Measurements from ENCODE around the gene HIF3A. TPM values are rescaled to one million over a fixed set of nuclear protein-coding genes. Genes with fewer than 3 reads are reported as not detected.

HIF3A gene
- total RNA-seq, 1 experiment from 2014 or later: not detected

DNA sequence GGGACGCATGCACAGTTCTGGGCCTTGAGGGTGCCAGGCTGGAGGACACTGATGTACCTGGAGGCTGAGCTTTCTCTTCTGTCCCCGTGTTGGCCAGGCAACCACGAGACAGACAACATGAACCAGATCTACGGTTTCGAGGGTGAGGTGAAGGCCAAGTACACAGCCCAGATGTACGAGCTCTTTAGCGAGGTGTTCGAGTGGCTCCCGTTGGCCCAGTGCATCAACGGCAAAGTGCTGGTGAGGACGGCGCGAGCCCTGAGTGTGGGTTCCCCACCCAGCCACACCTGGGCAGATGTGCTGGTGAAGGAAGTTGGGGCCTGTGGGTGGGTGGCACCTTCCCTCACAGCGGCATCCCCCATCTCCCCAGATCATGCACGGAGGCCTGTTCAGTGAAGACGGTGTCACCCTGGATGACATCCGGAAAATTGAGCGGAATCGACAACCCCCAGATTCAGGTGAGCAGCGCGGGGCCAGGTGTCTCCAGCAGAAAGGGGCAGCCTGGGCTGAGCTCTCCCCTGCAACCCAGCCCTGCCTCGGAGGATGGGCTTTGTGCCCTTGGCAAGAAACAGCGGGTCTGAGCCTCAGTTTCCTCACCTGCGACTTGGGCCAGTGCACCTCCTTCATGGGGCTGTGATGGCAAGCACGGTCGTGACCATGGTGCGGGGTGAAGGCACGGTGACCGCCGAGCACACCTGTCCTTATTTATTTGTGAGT, 90.3 kb downstream of the HIF3A start:
- no TSS peak for BruUV-seq (replicated peaks)
- Histone ChIP-seq H3K4me3 (ENCODE audit: low read depth in 2 of 2, low read length in 2 of 2) (no peak overlapping the region), H3K27me3 (ENCODE audit: control insufficient read depth, insufficient read depth, low read length) (no peaks in the 10 kb centered on the region), H3K36me3 (ENCODE audit: control insufficient read depth, insufficient read depth, low read length) (0 out of 2 replicates have a peak, but pooled peaks cover 7% of the 10 kb centered on the region), H3K27ac (ENCODE audit: low read length) (no peak overlapping the region), H3K9me3 (ENCODE audit: control insufficient read depth, insufficient read depth, low read depth, low read length) (no peaks in the 10 kb centered on the region), H3K4me1 (ENCODE audit: control insufficient read depth, insufficient read depth, low read length) (no peaks in the 10 kb centered on the region)
- TF ChIP-seq REST (IDR thresholded peaks at IDR 0.05; ENCODE audit: insufficient read depth in 1 of 2, low read depth in 2 of 2, low read length in 1 of 2) (no peak), POLR2AphosphoS5 (IDR thresholded peaks at IDR 0.05; ENCODE audit: low read depth, low read length) (no peak), SIN3A (IDR thresholded peaks at IDR 0.05; ENCODE audit: borderline replicate concordance, insufficient read depth, low read depth, low read length) (no peak), TCF7L2 (IDR thresholded peaks at IDR 0.05; ENCODE audit: low read depth, low read length) (no peak)
- TF ChIP-seq, protein P1, sequence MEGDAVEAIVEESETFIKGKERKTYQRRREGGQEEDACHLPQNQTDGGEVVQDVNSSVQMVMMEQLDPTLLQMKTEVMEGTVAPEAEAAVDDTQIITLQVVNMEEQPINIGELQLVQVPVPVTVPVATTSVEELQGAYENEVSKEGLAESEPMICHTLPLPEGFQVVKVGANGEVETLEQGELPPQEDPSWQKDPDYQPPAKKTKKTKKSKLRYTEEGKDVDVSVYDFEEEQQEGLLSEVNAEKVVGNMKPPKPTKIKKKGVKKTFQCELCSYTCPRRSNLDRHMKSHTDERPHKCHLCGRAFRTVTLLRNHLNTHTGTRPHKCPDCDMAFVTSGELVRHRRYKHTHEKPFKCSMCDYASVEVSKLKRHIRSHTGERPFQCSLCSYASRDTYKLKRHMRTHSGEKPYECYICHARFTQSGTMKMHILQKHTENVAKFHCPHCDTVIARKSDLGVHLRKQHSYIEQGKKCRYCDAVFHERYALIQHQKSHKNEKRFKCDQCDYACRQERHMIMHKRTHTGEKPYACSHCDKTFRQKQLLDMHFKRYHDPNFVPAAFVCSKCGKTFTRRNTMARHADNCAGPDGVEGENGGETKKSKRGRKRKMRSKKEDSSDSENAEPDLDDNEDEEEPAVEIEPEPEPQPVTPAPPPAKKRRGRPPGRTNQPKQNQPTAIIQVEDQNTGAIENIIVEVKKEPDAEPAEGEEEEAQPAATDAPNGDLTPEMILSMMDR (IDR thresholded peaks at IDR 0.05): no peak
- POLR2A ChIA-PET: interaction anchor here (0.5 kb wide), 1 partner anchor 89 kb away, joined by 18 read pairs; no protein-coding TSS in a partner anchor
- intact Hi-C loops (cut with micrococcal nuclease; ENCODE audit: unreplicated experiment): no loop called here
- DNase-seq (ENCODE audit: low read depth, low spot score) (no peak), ATAC-seq (no peak)
- in situ Hi-C loops (cut with HindIII; ENCODE audit: low pct_unique_long_range_greater_than_20kb, low sequenced_read_pairs): no loop called here
- CTCF ChIA-PET: no interaction called here

GRCh38 chr19:46387713-46388130, 90.9 kb downstream of the HIF3A start:
- ChIA-PET CTCF (no interaction called here), POLR2A (no interaction called here)
- H3K27me3 ChIP-seq (ENCODE audit: control insufficient read depth, insufficient read depth, low read length): no peaks in the 10 kb centered on the region
- 0 out of 2 replicates have a peak, but pooled peaks cover 7% of the 10 kb centered on the region for H3K36me3 ChIP-seq (ENCODE audit: control insufficient read depth, insufficient read depth, low read length)
- in situ Hi-C loops (cut with HindIII; ENCODE audit: low pct_unique_long_range_greater_than_20kb, low sequenced_read_pairs): no loop called here
- H3K27ac ChIP-seq (ENCODE audit: low read length): no peak overlapping the region
- no peaks in the 10 kb centered on the region for H3K9me3 ChIP-seq (ENCODE audit: control insufficient read depth, insufficient read depth, low read depth, low read length)
- BruUV-seq (replicated peaks): no TSS peak
- no peak for ATAC-seq
- intact Hi-C loops (cut with micrococcal nuclease; ENCODE audit: unreplicated experiment): no loop called here
- no peaks in the 10 kb centered on the region for H3K4me1 ChIP-seq (ENCODE audit: control insufficient read depth, insufficient read depth, low read length)
- H3K4me3 ChIP-seq (ENCODE audit: low read depth in 2 of 2, low read length in 2 of 2): no peak overlapping the region
- DNase-seq (ENCODE audit: low read depth, low spot score): no peak
- TF ChIP-seq POLR2AphosphoS5 (IDR thresholded peaks at IDR 0.05; ENCODE audit: low read depth, low read length) (no peak), TCF7L2 (IDR thresholded peaks at IDR 0.05; ENCODE audit: low read depth, low read length) (no peak)
